Aorta (tissue), 5 donors: Measurements from ENCODE around the gene CYP46A1. TPM values are rescaled to one million over a fixed set of nuclear protein-coding genes. Genes with fewer than 3 reads are reported as not detected.
A peak's percentile ranks its signal among the peaks of the same experiment; 100 is the strongest.

Experiments
- ATAC-seq: fragments of 200-7000 bp; cut with Tn5 transposase; one replicate; pipeline ENCODE4 v1.9.1; 2022; ENCODE audit warnings: moderate library complexity; ENCODE audit not compliant: low FRiP score
- DNase-seq, 2 donors: peaks; one replicate each; pipeline ENCODE4 v3.0.0-alpha.2; 2020
- H3K27ac ChIP-seq, 2 donors: one replicate each; pipeline ENCODE4 v1.5.1; 2013; ENCODE audit warnings: low read length in 2 of 2, mild to moderate bottlenecking in 2 of 2, moderate library complexity in 2 of 2, control low read depth in 1 of 2, inconsistent platforms in 1 of 2, low read depth in 1 of 2
- H3K27me3 ChIP-seq, 2 donors: one replicate each; pipeline ENCODE4 v1.6.1; 2013; ENCODE audit warnings: control low read depth in 1 of 2, low read length in 1 of 2, mild to moderate bottlenecking in 1 of 2, moderate library complexity in 1 of 2; ENCODE audit not compliant: insufficient read depth in 2 of 2, control insufficient read depth in 1 of 2
- H3K36me3 ChIP-seq, 2 donors: one replicate each; pipeline ENCODE4 v1.6.1; 2013; ENCODE audit warnings: control low read depth in 1 of 2, low read length in 1 of 2, mild to moderate bottlenecking in 1 of 2; ENCODE audit not compliant: insufficient read depth in 2 of 2, control insufficient read depth in 1 of 2
- H3K4me1 ChIP-seq, 2 donors: one replicate each; pipeline ENCODE4 v1.6.1; 2013; ENCODE audit warnings: low read length in 2 of 2, control low read depth in 1 of 2, mild to moderate bottlenecking in 1 of 2, moderate library complexity in 1 of 2; ENCODE audit not compliant: insufficient read depth in 2 of 2, control insufficient read depth in 1 of 2
- H3K4me3 ChIP-seq, 2 donors: one replicate each; pipeline ENCODE4 v1.5.1; 2013; ENCODE audit warnings: low read length in 2 of 2, control low read depth in 1 of 2, mild to moderate bottlenecking in 1 of 2
- H3K9me3 ChIP-seq: one replicate; pipeline ENCODE4 v1.6.1; 2013; ENCODE audit warnings: mild to moderate bottlenecking, low read length; ENCODE audit not compliant: control insufficient read depth
- WGBS, 2 donors: extraction: QIAGEN DNeasy Blood & Tissue Kit; methylation state at CpG; one replicate each; pipeline ENCODE4 v1.1.7; 2013; 5-methylcytosine and 5-hydroxymethylcytosine counted together
- intact Hi-C, 2 donors: fragments of 100-400 bp; cut with DNase I; formaldehyde crosslinking; loops; one replicate each; pipeline versions ENCODE4 v1.14.2 to v1.15.0; 2022
- polyA plus RNA-seq, 2 donors: library from polyadenylated mRNA; stranded (reverse); fragments of 200-250 nt; gene quantifications; one replicate each; pipeline ENCODE4 v1.2.3, GENCODE V29; 2013
- total RNA-seq, 2 donors: library from RNA; stranded (reverse); fragmentation: NEBNext Ultra II Directional; extraction: Animal tissue kit (Norgen Biotek cat#: 25700); gene quantifications; one replicate each; pipeline ENCODE4 v1.2.1, GENCODE V29; 2021
- donor health status: healthy with polysubstance abuse.
- donor health status: Bipolar disorder and iron deficiency.
- donor health status: DM: no; HTN: no; CAD: no.
- donor health status: DM: no; HTN: no; CAD: no.
- donor health status: DM: yes; HTN: yes; CAD: no.

CYP46A1 gene
- total and polyA plus RNA-seq, 4 donors: 0.68 to 3.7 (median 0.97) TPM; not detected in 1

DNA sequence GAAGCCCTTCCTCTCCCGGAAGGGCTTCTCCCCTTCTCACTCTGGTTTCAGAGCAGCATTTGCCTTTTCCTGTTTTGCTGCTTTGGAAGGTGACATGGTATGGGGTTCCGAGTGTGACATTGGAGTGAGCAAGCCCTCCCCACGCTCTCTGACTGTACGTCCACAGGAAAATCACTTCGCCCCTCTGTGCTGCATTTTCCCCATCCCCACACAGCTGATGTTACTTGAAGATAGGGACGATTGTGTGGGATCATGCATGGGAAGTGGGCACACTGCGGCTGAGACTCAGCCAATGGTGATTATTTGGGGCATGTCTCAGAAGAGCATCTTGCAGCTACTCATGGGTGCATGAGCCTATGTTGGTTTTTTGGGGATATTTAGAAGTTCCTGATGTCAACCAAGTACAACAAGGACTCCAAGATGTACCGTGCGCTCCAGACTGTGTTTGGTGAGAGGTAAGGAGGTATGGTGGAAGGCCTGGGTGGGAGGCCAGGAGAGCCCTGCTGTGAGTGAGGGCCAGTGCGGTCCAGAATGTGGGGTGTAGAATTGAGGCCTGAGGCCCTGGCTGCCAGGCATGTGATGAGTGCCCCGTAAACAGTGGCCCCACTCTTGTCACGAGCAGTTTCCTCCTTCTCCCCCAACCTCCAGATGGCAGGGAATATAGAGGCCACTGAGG, 15.1 kb downstream of the CYP46A1 start:
- peak in 1 of 2 donors; percentile 9 for DNase-seq
- Histone ChIP-seq H3K27ac (no peak overlapping the region), H3K9me3 (peaks cover 8% of the 10 kb centered on the region), H3K27me3 (no peaks in the 10 kb centered on the region), H3K4me3 (no peak overlapping the region), H3K36me3 (no peaks in the 10 kb centered on the region), H3K4me1 (no peaks in the 10 kb centered on the region)
- ATAC-seq: no peak
- intact Hi-C loops: no loop called here
- WGBS, 2 donors: 91 to 92% methylated on average over 12 of the region's 12 CpGs

DNA sequence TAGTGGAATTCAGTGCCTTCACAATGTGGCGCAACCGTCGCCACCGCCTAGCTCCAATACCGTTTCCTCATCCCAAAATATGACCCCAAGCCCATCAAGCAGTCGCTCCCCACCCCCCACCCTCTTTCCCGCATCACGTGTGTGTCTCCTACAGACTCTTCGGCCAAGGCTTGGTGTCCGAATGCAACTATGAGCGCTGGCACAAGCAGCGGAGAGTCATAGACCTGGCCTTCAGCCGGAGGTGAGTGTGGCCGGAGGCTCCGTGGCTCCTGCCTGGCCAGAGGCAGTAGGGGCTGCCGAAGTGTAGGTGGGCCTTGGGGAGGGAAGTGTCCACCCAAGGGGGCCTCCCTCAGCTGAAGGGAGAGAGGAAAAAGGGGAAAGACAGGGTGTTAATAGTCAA, 15.8 kb downstream of the CYP46A1 start:
- H3K4me3 ChIP-seq: no peak overlapping the region
- H3K27me3 ChIP-seq: no peaks in the 10 kb centered on the region
- intact Hi-C loops: no loop called here
- no peak overlapping the region for H3K27ac ChIP-seq
- H3K36me3 ChIP-seq: no peaks in the 10 kb centered on the region
- ATAC-seq: no peak
- no peaks in the 10 kb centered on the region for H3K4me1 ChIP-seq
- H3K9me3 ChIP-seq: peaks cover 10% of the 10 kb centered on the region
- DNase-seq: no peak
- 95% methylated on average over 16 of the region's 16 CpGs for whole genome bisulfite sequencing, 2 donors

DNA sequence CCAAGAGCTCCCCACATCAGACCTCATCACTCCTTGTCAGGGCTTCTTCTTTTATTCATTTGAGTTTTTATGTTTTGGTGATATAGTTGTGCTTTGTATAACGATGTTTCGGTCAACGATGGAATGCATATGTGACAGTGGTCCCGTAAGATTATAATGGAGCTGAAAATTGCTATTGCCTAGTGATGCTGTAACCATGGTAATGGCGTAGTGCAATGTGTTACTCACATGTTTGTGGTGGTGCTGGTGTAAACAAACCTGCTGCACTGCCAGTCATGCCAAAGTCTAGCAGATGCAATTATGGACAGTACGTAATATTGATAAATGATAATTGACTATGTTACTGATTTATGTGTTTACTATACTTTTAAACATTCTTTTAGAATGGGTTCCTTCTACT, 16.3 kb downstream of the CYP46A1 start:
- Histone ChIP-seq H3K9me3 (peaks cover 10% of the 10 kb centered on the region), H3K27me3 (no peaks in the 10 kb centered on the region), H3K4me1 (no peaks in the 10 kb centered on the region), H3K36me3 (no peaks in the 10 kb centered on the region), H3K27ac (no peak overlapping the region), H3K4me3 (no peak overlapping the region)
- intact Hi-C loops: no loop called here
- 96% methylated on average over 6 of the region's 6 CpGs for WGBS, 2 donors
- ATAC-seq (no peak), DNase-seq (no peak)

DNA sequence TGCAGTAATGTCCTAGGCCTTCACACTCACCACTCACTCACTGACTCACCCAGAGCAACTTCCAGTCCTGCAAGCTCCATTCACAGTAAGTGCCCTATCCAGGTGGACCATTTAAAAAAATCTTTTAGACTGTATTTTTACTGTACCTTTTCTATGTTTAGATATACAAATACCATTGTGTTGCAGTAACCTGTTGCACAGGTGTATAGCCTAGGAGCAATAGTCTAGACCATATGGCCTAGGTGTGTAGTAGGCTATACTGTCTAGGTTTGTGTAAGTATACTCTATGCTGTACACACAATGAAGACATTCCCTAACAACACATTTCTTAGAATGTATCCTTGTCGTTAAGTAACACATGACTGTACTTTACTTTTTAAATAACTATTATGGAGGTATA, 17.2 kb downstream of the CYP46A1 start:
- Histone ChIP-seq H3K27me3 (no peaks in the 10 kb centered on the region), H3K36me3 (no peaks in the 10 kb centered on the region), H3K4me3 (no peak overlapping the region), H3K27ac (no peak overlapping the region), H3K9me3 (peaks cover 10% of the 10 kb centered on the region), H3K4me1 (no peaks in the 10 kb centered on the region)
- intact Hi-C loops: no loop called here
- DNase-seq (no peak), ATAC-seq (no peak)
- 95 to 100% methylated on average over 1 of the region's 1 CpG for WGBS, 2 donors

DNA sequence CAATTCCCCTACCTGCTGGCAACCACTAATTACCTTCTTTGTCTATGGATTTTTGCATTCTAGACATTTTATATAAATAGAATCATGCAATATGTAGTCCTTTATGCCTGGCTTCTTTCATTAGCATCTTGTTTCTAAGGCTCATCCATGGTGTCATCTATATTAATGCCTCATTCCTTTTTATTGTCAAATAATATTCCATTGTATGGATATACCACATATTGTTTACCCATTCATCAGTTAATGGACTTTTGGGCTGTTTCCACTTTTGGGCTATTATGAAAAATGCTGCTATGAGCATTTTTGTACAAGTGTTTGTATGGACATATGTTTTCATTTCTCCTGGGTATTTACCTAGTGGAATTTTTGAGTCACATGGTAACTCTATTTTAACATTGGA, 18.0 kb downstream of the CYP46A1 start:
- Histone ChIP-seq H3K4me3 (no peak overlapping the region), H3K36me3 (no peaks in the 10 kb centered on the region), H3K9me3 (peaks cover 10% of the 10 kb centered on the region), H3K27me3 (no peaks in the 10 kb centered on the region), H3K27ac (no peak overlapping the region), H3K4me1 (no peaks in the 10 kb centered on the region)
- ATAC-seq (no peak), DNase-seq (no peak)
- intact Hi-C loops: no loop called here

DNA sequence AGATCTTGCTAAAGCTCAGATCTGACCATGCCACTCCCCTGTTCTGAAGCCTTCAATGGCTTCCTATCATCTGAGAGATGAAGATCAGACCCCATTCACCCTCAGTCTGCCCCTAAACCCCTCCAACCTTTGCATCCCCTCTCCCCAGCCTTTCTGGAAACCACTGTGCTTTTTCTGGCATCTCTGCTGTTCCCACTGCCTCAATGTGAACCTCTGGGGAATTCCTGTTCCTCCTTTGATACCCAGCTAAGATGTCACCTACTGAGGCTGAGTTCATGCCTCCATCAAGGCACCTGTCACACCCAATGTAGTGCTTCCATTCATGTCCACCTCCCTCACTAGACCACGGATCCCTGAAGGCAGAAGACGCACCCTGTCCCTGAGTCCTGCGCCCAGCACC, 19.3 kb downstream of the CYP46A1 start:
- intact Hi-C loops: no loop called here
- no peak for DNase-seq
- Histone ChIP-seq H3K27me3 (no peaks in the 10 kb centered on the region), H3K4me1 (no peaks in the 10 kb centered on the region), H3K9me3 (peaks cover 10% of the 10 kb centered on the region), H3K27ac (no peak overlapping the region), H3K4me3 (no peak overlapping the region), H3K36me3 (no peaks in the 10 kb centered on the region)
- WGBS, 2 donors: 95 to 98% methylated on average over 3 of the region's 3 CpGs
- no peak for ATAC-seq

DNA sequence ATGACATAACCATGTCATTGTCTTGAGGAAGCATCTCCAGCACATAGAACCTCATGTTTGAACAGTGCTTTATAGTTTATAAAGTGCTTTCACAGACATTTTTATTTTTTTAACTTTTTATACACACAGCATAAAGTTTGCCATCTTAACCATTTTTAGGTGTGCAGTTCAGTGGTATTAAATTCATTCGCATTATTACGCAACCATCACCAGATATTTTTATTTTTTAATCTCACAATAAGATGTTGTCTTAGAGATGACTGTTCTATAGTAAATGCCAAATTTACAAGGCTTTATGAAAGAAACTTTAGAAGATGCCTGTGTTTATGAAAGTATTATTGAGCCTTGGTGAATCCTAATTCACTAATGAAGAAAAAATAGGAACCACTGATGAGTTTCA, 19.9 kb downstream of the CYP46A1 start:
- no peaks in the 10 kb centered on the region for H3K4me1 ChIP-seq
- ATAC-seq (no peak), DNase-seq (no peak)
- 99 to 100% methylated on average over 2 of the region's 2 CpGs for WGBS, 2 donors
- intact Hi-C loops: no loop called here
- H3K36me3 ChIP-seq: no peaks in the 10 kb centered on the region
- no peak overlapping the region for H3K4me3 ChIP-seq
- H3K27me3 ChIP-seq: no peaks in the 10 kb centered on the region
- no peak overlapping the region for H3K27ac ChIP-seq
- H3K9me3 ChIP-seq: peaks cover 10% of the 10 kb centered on the region

DNA sequence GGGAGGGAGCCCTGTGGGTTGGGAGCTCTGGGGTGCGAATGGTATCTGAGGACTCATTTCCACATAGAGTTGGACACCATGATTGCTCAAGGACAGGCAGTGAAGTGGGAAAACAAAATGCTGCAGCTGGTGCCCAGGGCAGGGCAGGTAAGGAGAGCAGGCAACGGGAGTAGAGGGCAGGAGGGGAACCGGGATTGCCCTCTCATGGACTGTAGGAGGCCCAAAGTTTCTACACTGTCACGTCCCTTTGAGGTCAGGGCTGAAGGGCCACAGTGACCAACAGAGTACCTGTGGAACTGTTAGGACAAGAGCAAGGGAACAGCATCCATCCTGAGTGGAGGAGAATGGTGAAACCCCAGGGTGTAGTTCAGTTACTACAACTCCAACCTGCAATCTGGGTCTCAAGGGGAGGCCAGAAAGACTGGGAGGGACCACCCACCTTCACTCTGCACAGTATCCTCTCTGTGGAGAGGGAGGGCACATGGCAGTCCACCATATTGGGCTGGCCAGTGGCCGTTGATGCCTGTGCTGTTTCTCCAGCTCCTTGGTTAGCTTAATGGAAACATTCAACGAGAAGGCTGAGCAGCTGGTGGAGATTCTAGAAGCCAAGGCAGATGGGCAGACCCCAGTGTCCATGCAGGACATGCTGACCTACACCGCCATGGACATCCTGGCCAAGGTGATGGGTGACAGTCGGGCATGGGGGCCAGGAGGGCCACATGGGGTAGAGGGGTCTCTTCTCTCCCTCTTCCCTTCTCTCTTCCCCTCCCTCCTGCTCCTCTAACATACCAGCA, 22.2 kb downstream of the CYP46A1 start:
- Histone ChIP-seq H3K9me3 (peaks cover 10% of the 10 kb centered on the region), H3K4me3 (no peak overlapping the region), H3K4me1 (no peaks in the 10 kb centered on the region), H3K36me3 (no peaks in the 10 kb centered on the region), H3K27me3 (no peaks in the 10 kb centered on the region), H3K27ac (no peak overlapping the region)
- peak in 1 of 2 donors; percentile 30 for DNase-seq
- WGBS, 2 donors: 79 to 80% methylated on average over 8 of the region's 8 CpGs
- intact Hi-C loops: no loop called here
- no peak for ATAC-seq

DNA sequence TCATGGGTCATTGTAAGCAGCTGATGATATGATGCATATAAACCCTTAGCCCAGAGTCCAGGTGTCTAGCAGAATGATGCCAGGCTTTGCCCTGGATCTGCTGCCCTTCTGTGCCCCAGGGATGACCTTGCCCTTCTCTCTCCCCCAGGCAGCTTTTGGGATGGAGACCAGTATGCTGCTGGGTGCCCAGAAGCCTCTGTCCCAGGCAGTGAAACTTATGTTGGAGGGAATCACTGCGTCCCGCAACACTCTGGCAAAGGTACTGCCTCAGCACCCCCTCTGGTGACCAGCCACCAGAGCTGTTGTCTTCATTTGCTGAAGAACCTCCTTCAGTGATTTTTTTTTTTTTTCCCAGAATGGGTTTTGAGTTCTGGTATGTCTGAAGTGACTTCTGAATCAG, 23.3 kb downstream of the CYP46A1 start:
- 98 to 100% methylated on average over 2 of the region's 2 CpGs for WGBS, 2 donors
- DNase-seq: peak in 1 of 2 donors; percentile 22

More for the DNA sequence above, 23.3 kb downstream of the CYP46A1 start:
- H3K4me1 ChIP-seq: no peaks in the 10 kb centered on the region
- intact Hi-C loops: no loop called here
- no peak overlapping the region for H3K27ac ChIP-seq
- ATAC-seq: no peak
- peaks cover 10% of the 10 kb centered on the region for H3K9me3 ChIP-seq
- no peak overlapping the region for H3K4me3 ChIP-seq
- no peaks in the 10 kb centered on the region for H3K27me3 ChIP-seq
- no peaks in the 10 kb centered on the region for H3K36me3 ChIP-seq
